HG03280 (cell line): ENCODE results near the gene RAD51.

Source experiments
- ATAC-seq: cut with Tn5 transposase; IDR thresholded peaks from one replicate; pipeline ENCODE4 v1.9.1; 2021; ENCODE audit warnings: mild to moderate bottlenecking, moderate library complexity; ENCODE audit not compliant: unreplicated experiment

The RAD51 gene

DNA sequence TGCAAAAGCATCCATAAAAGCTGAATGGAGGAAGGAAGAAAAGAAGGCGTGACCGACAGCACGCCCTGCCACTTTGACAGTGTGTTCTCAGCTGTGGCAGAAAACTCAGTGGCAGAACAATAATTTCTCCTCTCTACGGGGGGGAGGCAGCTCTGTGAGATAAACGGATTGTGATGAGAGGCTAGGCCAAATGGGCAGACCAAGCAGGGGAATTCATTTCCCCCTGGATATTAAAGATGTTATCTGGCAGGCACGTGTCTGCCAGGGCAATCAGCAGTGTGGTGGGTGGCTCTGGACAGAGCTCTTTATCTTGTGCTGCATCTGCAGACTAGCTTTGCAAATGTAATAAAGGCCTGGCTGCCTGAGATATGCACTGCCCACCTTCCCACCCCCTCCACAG, 62.0 kb downstream of the RAD51 start:
- no peak for ATAC-seq

DNA sequence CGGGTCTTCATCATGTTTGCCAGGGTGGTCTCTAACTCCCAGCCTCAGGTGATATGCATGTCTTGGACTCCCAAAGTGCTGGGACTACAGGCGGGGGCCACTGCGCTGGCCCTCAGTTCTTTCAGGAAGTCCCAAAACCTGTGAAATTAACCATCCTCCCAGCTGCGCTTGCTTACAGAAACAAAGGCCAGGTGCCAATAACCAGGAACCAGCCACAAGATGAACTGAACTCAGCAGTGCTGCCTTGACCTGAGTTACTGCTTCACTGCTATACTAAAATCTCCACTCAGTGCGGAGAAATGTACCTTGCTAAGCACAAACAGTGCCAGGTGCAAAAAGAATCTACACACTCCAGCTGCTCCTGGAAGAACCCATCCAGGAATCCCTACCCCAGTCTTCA, 65.0 kb downstream of the RAD51 start:
- no peak for ATAC-seq

- ATAC-seq = peak; percentile 1
Measured at GRCh38 chr15:40762919-40763800, 68.2 kb downstream of the RAD51 start.

GRCh38 chr15:40763801-40764628, 69.0 kb downstream of the RAD51 start, which contains the start of gene GCHFR:
TSS of gene GCHFR (plus strand) at chr15:40764068. CDS start at chr15:40764181, 113 bp downstream.
- ATAC-seq = peak; percentile 59

GRCh38 chr15:40764629-40765103, 69.7 kb downstream of the RAD51 start:
- ATAC-seq = no peak

DNA sequence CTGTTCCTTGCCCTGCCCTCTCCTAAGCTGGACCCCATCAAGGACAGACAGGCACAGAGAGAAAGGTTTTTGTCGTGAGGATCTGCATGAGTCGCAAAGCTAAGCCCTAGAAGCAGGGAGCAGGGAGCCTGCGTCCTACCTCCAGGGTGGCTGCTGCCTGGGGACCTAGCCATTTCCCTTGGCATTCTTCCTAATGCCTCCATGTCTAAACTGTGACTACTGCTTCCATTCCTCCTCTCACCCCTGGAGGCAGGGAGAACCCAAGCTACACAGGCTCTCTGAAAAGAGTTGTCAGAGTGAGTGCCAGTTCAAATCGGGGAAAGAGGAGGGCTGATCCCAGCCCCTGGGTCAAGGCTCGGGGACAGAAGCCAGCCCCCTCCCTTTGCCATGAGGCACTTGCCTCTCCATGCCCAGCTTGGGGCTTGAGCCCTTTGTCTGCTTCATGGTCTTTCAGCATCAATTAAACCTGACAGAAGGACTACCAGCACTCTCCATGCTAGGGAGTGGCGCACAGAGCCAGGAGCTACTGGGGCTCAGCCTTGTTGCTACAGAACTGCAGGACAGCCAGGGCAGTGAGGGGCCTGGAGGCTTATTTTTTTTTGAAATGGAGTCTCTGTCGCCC, 71.3 kb downstream of the RAD51 start:
- no peak for ATAC-seq

GRCh38 chr15:40766906-40767837, 72.2 kb downstream of the RAD51 start:
- ATAC-seq = no peak

GRCh38 chr15:40767838-40768500, 73.0 kb downstream of the RAD51 start:
- ATAC-seq = no peak

- ATAC-seq = no peak
Measured at GRCh38 chr15:40768521-40769273, 73.7 kb downstream of the RAD51 start.

DNA sequence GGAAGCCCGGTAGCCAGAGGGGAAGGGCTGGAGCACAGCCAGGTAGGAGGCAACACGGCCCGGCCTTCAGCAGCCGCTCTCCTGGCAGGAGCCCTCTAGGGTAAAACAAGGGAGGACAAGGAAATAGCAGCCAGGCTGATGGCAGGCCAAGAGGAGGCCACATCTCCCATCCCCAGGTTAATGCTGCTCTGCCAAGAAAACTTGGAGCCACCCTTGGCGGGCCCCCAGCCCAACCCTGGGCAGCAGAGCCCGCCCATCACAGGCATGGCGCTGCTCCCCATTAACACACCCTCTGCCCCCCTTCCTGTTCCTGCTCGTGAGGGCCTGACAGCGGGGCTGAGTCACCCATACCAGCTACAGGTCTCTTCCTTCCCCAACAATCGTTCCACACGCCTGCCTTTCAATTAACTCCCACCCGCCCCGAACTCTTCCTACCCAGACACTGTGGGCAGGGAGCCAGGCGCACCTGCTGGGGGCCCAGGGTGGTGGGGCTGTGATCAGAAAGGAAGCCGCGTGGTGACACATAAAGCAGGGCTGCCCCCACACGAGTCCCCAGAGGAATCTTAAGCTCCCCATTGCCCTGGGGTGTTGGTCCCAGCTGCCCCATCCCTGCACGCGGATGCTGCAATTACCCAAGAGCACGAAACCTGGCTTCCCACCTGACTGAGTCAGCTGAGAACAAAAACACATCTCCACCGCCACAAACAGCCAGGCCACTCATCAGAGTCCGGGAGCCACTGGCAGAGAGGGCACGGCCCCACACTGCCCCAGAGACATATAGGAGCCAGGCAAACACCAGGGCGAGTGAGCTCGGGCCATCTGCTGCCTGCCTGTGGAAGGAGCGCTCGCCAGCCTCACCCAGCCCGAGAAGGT, 74.5 kb downstream of the RAD51 start, which contains the start of gene C15orf62:
TSS of gene C15orf62 (plus strand) at position 707 of the 873 bp plus-strand sequence. CDS start 516 bp downstream, outside the sequence.
- ATAC-seq = no peak

- no peak for ATAC-seq
Measured at GRCh38 chr15:40770147-40770721, 75.3 kb downstream of the RAD51 start.

GRCh38 chr15:40771242-40771641, 76.3 kb downstream of the RAD51 start:
- no peak for ATAC-seq

- ATAC-seq = no peak
Measured at GRCh38 chr15:40772014-40772413, 77.0 kb downstream of the RAD51 start.

DNA sequence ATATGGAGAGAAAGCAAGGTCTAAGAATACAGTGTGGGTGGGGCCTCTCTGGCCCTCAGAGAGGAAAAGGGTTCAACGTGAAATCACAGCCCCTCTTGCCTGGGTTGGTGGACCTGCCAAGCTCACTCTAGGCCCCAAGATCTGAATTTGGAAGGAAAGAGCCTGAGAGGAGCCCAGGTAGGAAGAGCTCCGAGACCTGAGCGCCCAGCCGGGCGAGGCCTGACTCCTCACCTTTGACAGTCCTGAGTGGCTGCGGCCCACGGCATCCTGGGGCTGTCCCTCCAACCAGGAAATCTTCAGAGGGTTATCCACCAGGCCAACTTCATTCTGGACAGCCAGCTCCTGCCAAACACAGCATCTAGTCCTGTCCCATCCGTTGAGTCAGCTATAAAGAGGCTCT, 78.5 kb downstream of the RAD51 start:
- ATAC-seq = no peak

DNA sequence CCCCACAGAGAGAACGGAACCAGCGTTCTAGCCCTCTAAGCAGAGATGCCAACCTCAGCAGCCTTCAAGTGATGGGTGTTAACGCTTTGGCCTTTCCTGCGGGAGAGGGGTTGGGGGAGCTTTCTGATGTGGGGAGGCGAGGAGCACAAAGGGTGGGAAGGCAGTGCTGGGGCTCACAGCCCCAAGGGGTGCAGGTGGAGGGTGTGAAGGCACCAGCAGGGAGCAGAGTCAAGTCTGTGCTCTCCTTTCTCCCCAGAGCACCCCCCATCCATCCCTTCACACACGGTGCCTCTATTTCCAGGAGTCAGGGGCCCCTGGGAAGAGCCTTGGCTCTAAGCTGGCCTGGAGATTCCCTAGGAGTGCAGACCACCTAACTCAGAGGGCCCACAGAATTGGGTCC, 78.9 kb downstream of the RAD51 start:
- ATAC-seq = no peak

- no peak for ATAC-seq
Measured at GRCh38 chr15:40775007-40775406, 80.0 kb downstream of the RAD51 start.

DNA sequence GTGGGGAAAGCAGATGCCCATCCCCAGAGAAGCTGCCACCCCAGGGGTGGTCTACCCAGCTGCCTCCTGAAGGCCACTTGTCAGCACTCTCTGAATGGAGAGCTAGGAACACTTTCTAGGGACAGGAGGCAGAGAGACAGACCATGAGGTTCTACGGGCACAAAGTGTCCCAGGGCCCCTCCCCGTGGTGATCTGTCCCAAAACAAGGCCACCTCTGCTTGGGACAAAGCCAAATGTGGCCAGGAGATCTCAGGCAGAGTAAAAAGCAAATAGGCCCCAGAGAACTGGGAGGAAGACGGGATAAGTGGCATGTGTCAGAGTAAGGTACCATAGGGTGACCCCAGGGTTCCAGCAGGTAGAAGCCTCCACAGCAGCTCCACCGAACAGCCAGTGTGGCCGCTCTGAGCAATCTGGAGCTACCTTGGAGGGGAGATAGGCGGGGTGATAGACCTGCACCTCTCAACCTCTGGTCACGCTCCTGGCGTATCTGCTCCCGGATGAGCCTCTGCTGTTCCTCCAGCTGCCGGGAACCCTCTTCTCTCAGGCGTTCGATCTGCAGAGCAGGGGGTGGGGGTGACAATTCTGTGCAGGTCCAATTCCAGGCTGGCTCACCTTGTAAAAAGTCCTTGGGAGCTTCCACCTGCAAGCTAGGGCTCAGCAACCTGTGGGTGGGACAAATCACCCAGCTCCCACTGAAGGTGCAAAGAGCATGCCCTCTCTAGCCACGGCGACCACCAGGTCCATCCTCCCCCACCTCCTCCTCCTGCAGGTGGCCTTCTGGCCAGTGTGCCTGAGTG, 81.0 kb downstream of the RAD51 start:
- ATAC-seq = no peak
